ENCODE data around the gene CCDC73. TPM values are rescaled to one million over a fixed set of nuclear protein-coding genes. Genes with fewer than 3 reads are reported as not detected.

The CCDC73 gene
- total RNA-seq, 1 donor from 2014 or later = not detected

GRCh38 chr11:32705309-32706033, 89.0 kb downstream of the CCDC73 start:
- Mint-ChIP-seq H3K9me3 (peaks cover 3% of the 10 kb centered on the region), H3K36me3 (ENCODE audit: low read depth) (no peaks in the 10 kb centered on the region), H3K27ac (ENCODE audit: unreplicated experiment) (no peak overlapping the region), H3K4me3 (no peak overlapping the region), H3K27me3 (ENCODE audit: low read depth) (peaks cover 10% of the 10 kb centered on the region), H3K4me1 (no peaks in the 10 kb centered on the region)
- DNase-seq (ENCODE audit: low read depth, low spot score) = no peak
- no peak for TF ChIP-seq CTCF (conservative IDR thresholded peaks at IDR 0.05)

GRCh38 chr11:32704775-32705174, 89.7 kb downstream of the CCDC73 start:
- Mint-ChIP-seq H3K4me1 (no peaks in the 10 kb centered on the region), H3K27ac (ENCODE audit: unreplicated experiment) (no peak overlapping the region), H3K4me3 (no peak overlapping the region), H3K36me3 (ENCODE audit: low read depth) (no peaks in the 10 kb centered on the region), H3K9me3 (peaks cover 3% of the 10 kb centered on the region), H3K27me3 (ENCODE audit: low read depth) (peaks cover 9% of the 10 kb centered on the region)
- TF ChIP-seq CTCF (conservative IDR thresholded peaks at IDR 0.05) = no peak
- no peak for DNase-seq (ENCODE audit: low read depth, low spot score)

- no peak for TF ChIP-seq CTCF (conservative IDR thresholded peaks at IDR 0.05)
- H3K27ac Mint-ChIP-seq (ENCODE audit: unreplicated experiment) = no peak overlapping the region
- DNase-seq (ENCODE audit: low read depth, low spot score) = no peak
- no peaks in the 10 kb centered on the region for H3K4me1 Mint-ChIP-seq
- H3K4me3 Mint-ChIP-seq = no peak overlapping the region
- H3K9me3 Mint-ChIP-seq = peaks cover 3% of the 10 kb centered on the region
- peaks cover 4% of the 10 kb centered on the region for H3K27me3 Mint-ChIP-seq (ENCODE audit: low read depth)
- no peaks in the 10 kb centered on the region for H3K36me3 Mint-ChIP-seq (ENCODE audit: low read depth)
Observed at GRCh38 chr11:32704261-32704660, 90.2 kb downstream of the CCDC73 start.

GRCh38 chr11:32701616-32702015, 92.8 kb downstream of the CCDC73 start:
- TF ChIP-seq CTCF (conservative IDR thresholded peaks at IDR 0.05) = no peak
- Mint-ChIP-seq H3K27ac (ENCODE audit: unreplicated experiment) (no peak overlapping the region), H3K36me3 (ENCODE audit: low read depth) (no peaks in the 10 kb centered on the region), H3K4me3 (no peak overlapping the region), H3K27me3 (ENCODE audit: low read depth) (no peaks in the 10 kb centered on the region), H3K4me1 (no peaks in the 10 kb centered on the region), H3K9me3 (peaks cover 3% of the 10 kb centered on the region)
- no peak for DNase-seq (ENCODE audit: low read depth, low spot score)

- DNase-seq (ENCODE audit: low read depth, low spot score) = no peak
- no peak for TF ChIP-seq CTCF (conservative IDR thresholded peaks at IDR 0.05)
- no peaks in the 10 kb centered on the region for H3K9me3 Mint-ChIP-seq
- H3K4me1 Mint-ChIP-seq = no peaks in the 10 kb centered on the region
- H3K27me3 Mint-ChIP-seq (ENCODE audit: low read depth) = peaks cover 2% of the 10 kb centered on the region
- H3K27ac Mint-ChIP-seq (ENCODE audit: unreplicated experiment) = no peak overlapping the region
- H3K36me3 Mint-ChIP-seq (ENCODE audit: low read depth) = no peaks in the 10 kb centered on the region
- no peak overlapping the region for H3K4me3 Mint-ChIP-seq
Observed at GRCh38 chr11:32698579-32698978, 95.9 kb downstream of the CCDC73 start.

Data from neural crest cell (in vitro differentiated cells).